OCI-LY3 (cell line): Measurements from ENCODE around the gene NEURL1.

Source experiments
- CTCF ChIP-seq: fragments of 200-600, 300-600 bp; sonication (generic); IDR thresholded peaks from 2 replicates; pipeline ENCODE4 v1.5.1; 2014; ENCODE audit warnings: antibody characterized with exemption, low read length, low read depth
- EZH2phosphoT487 ChIP-seq: fragments of 200-600 bp; shearing (Covaris generic); IDR thresholded peaks from 2 replicates; pipeline ENCODE4 v1.6.1; 2018; ENCODE audit warnings: antibody characterized with exemption, mixed run types, low read depth

- TF ChIP-seq CTCF (no peak), EZH2phosphoT487 (no peak)
Measured at GRCh38 chr10:103546401-103546800, 52.9 kb downstream of the NEURL1 start.
